GM23338 (cell line): ENCODE results near the gene UBE2H. TPM values are rescaled to one million over a fixed set of nuclear protein-coding genes. Genes with fewer than 3 reads are reported as not detected.

Source experiments
- ATAC-seq: fragments of 200-7000 bp; cut with Tn5 transposase; 3 replicates; pipeline ENCODE4 v1.9.1; 2020
- DNase-seq: peaks from one replicate; pipeline ENCODE4 v3.0.0-alpha.2; 2015; ENCODE audit warnings: low spot score
- H2AFZ ChIP-seq: fragments of 200-600 bp; sonication (generic); 2 replicates; pipeline ENCODE4 v1.8.0; 2016; ENCODE audit warnings: antibody characterized with exemption, mild to moderate bottlenecking, moderate library complexity
- H3F3A ChIP-seq: fragments of 200-600 bp; sonication (generic); replicated peaks from 2 replicates; pipeline ENCODE4 v1.8.0; 2017; ENCODE audit warnings: antibody characterized with exemption, mixed run types, low read depth
- H3K27ac ChIP-seq: fragments of 200-600 bp; sonication (generic); 2 replicates; pipeline ENCODE4 v1.6.1; 2016; ENCODE audit warnings: low read depth
- H3K27me3 ChIP-seq: fragments of 200-600 bp; sonication (generic); 2 replicates; pipeline ENCODE4 v1.8.0; 2016; ENCODE audit warnings: mild to moderate bottlenecking, mixed run types, moderate library complexity; ENCODE audit not compliant: insufficient read depth
- H3K36me3 ChIP-seq: fragments of 200-600 bp; sonication (generic); 2 replicates; pipeline ENCODE4 v1.8.0; 2016; ENCODE audit warnings: mild to moderate bottlenecking; ENCODE audit not compliant: insufficient read depth
- H3K4me1 ChIP-seq: fragments of 200-600 bp; sonication (generic); 2 replicates; pipeline ENCODE4 v1.8.0; 2016; ENCODE audit warnings: mild to moderate bottlenecking, moderate library complexity; ENCODE audit not compliant: insufficient read depth
- H3K4me2 ChIP-seq: fragments of 200-600 bp; sonication (generic); 2 replicates; pipeline ENCODE4 v1.7.1; 2017; ENCODE audit warnings: mixed run types
- H3K4me3 ChIP-seq: fragments of 200-600 bp; sonication (generic); 2 replicates; pipeline ENCODE4 v1.6.1; 2016; ENCODE audit warnings: mixed run types
- H3K79me2 ChIP-seq: fragments of 200-600 bp; sonication (generic); replicated peaks from 2 replicates; pipeline ENCODE4 v1.8.0; 2017; ENCODE audit warnings: mild to moderate bottlenecking; ENCODE audit not compliant: insufficient read depth
- H3K9me2 ChIP-seq: fragments of 200-600 bp; sonication (generic); 2 replicates; pipeline ENCODE4 v1.8.0; 2017; ENCODE audit not compliant: insufficient read depth
- H4K20me1 ChIP-seq: fragments of 200-600 bp; sonication (generic); replicated peaks from 2 replicates; pipeline ENCODE4 v1.8.0; 2017; ENCODE audit warnings: mild to moderate bottlenecking; ENCODE audit not compliant: insufficient read depth
- H3K27ac Mint-ChIP-seq: 2 replicates; pipeline ENCODE4 v1.8.0; 2020; ENCODE audit warnings: inconsistent platforms, mild to moderate bottlenecking, moderate library complexity, mixed read lengths
- H3K27me3 Mint-ChIP-seq: 3 replicates; pipeline ENCODE4 v1.8.0; 2022; ENCODE audit warnings: low read depth, mild to moderate bottlenecking, moderate library complexity, mixed read lengths, inconsistent platforms; ENCODE audit not compliant: insufficient read depth, poor library complexity
- H3K36me3 Mint-ChIP-seq: 3 replicates; pipeline ENCODE4 v1.8.0; 2021; ENCODE audit warnings: low read depth, mild to moderate bottlenecking, inconsistent platforms, moderate library complexity, mixed read lengths
- H3K4me1 Mint-ChIP-seq: 3 replicates; pipeline ENCODE4 v1.8.0; 2020; ENCODE audit warnings: mild to moderate bottlenecking, inconsistent platforms, mixed read lengths
- H3K4me3 Mint-ChIP-seq: 3 replicates; pipeline ENCODE4 v1.8.0; 2021; ENCODE audit warnings: moderate library complexity, mild to moderate bottlenecking, inconsistent platforms, mixed read lengths
- H3K9me3 Mint-ChIP-seq: 3 replicates; pipeline ENCODE4 v1.8.0; 2020; ENCODE audit warnings: moderate library complexity, mild to moderate bottlenecking, inconsistent platforms, mixed read lengths
- CREB1 ChIP-seq: fragments of 250-450 bp; sonication (Bioruptor Pico); IDR thresholded peaks from 2 replicates; pipeline ENCODE4 v1.5.0; 2020; ENCODE audit warnings: low read depth, mild to moderate bottlenecking, moderate library complexity
- ETS1 ChIP-seq: IDR thresholded peaks from 2 replicates; pipeline ENCODE4 v1.6.1; 2016; ENCODE audit warnings: antibody characterized with exemption
- EZH2 ChIP-seq: fragments of 200-600 bp; sonication (generic); IDR thresholded peaks from one replicate; pipeline ENCODE4 v1.8.0; 2017; ENCODE audit warnings: antibody characterized with exemption, mild to moderate bottlenecking, low read depth; ENCODE audit not compliant: unreplicated experiment
- EZH2phosphoT487 ChIP-seq: fragments of 200-600 bp; sonication (generic); IDR thresholded peaks from one replicate; pipeline ENCODE4 v1.8.1; 2018; ENCODE audit warnings: antibody characterized with exemption; ENCODE audit not compliant: unreplicated experiment
- JUNB ChIP-seq: IDR thresholded peaks from one replicate; pipeline ENCODE4 v1.6.1; 2016; ENCODE audit warnings: antibody characterized with exemption; ENCODE audit not compliant: unreplicated experiment
- NANOG ChIP-seq: IDR thresholded peaks from 2 replicates; pipeline ENCODE4 v1.6.1; 2016; ENCODE audit warnings: antibody characterized with exemption, borderline replicate concordance
- POLR2AphosphoS5 ChIP-seq: IDR thresholded peaks from 2 replicates; pipeline ENCODE4 v1.6.1; 2016; ENCODE audit warnings: antibody characterized with exemption, low read depth
- STAT1 ChIP-seq: IDR thresholded peaks from one replicate; pipeline ENCODE4 v1.6.1; 2016; ENCODE audit warnings: antibody characterized with exemption; ENCODE audit not compliant: unreplicated experiment
- ZNF114 ChIP-seq: fragments of 250-450 bp; sonication (Bioruptor Pico); IDR thresholded peaks from 2 replicates; pipeline ENCODE4 v1.5.0; 2020; ENCODE audit warnings: mild to moderate bottlenecking, moderate library complexity
- ZNF331 ChIP-seq: fragments of 250-450 bp; sonication (Bioruptor Pico); IDR thresholded peaks from 2 replicates; pipeline ENCODE4 v1.5.0; 2020; ENCODE audit warnings: low read depth, mild to moderate bottlenecking, moderate library complexity
- ZNF462 ChIP-seq: fragments of 250-450 bp; sonication (Bioruptor Pico); IDR thresholded peaks from 2 replicates; pipeline ENCODE4 v1.5.0; 2020; ENCODE audit warnings: mild to moderate bottlenecking, moderate library complexity
- polyA plus RNA-seq: library from polyadenylated mRNA; unstranded; fragments of >200 nt; fragmentation: Nextera tagmentation; extraction: Ambion mirVana; gene quantifications from 2 replicates; pipeline ENCODE4 v1.2.1, GENCODE V29; 2016
- total RNA-seq: library from RNA; depleted of rRNA; stranded (reverse); fragments of >200 nt; shearing (Covaris generic); gene quantifications from 2 replicates; pipeline ENCODE4 v1.2.3, GENCODE V29; 2014
- TF ChIP-seq, protein P1 (sequence below), 2 experiments: fragments of 200-600 bp in 1 of 2; sonication (generic) in 1 of 2; conservative IDR thresholded peaks; 2 replicates each; pipeline versions ENCODE4 v1.5.1 to v1.6.1; 2016 to 2017; ENCODE audit warnings: antibody characterized with exemption in 2 of 2, low read depth in 2 of 2, mild to moderate bottlenecking in 2 of 2, moderate library complexity in 1 of 2
- TF ChIP-seq, protein P2 (sequence below): IDR thresholded peaks from one replicate; pipeline ENCODE4 v1.6.1; 2018; ENCODE audit warnings: antibody characterized with exemption; ENCODE audit not compliant: unreplicated experiment

The UBE2H gene
- total and polyA plus RNA-seq, 2 experiments from 2014 or later, result 40.8 to 86.5 TPM

- no peak for TF ChIP-seq CREB1
- TF ChIP-seq EZH2, result no peak
- TF ChIP-seq ZNF462, result no peak
- no peak for TF ChIP-seq ZNF114
- no peak for TF ChIP-seq STAT1
- no peak for TF ChIP-seq NANOG
- no peak for TF ChIP-seq POLR2AphosphoS5
- TF ChIP-seq EZH2phosphoT487, result no peak
- no peak for TF ChIP-seq ZNF331 (CRISPR knock-in tag)
- no peak for TF ChIP-seq JUNB
- TF ChIP-seq, protein P1, sequence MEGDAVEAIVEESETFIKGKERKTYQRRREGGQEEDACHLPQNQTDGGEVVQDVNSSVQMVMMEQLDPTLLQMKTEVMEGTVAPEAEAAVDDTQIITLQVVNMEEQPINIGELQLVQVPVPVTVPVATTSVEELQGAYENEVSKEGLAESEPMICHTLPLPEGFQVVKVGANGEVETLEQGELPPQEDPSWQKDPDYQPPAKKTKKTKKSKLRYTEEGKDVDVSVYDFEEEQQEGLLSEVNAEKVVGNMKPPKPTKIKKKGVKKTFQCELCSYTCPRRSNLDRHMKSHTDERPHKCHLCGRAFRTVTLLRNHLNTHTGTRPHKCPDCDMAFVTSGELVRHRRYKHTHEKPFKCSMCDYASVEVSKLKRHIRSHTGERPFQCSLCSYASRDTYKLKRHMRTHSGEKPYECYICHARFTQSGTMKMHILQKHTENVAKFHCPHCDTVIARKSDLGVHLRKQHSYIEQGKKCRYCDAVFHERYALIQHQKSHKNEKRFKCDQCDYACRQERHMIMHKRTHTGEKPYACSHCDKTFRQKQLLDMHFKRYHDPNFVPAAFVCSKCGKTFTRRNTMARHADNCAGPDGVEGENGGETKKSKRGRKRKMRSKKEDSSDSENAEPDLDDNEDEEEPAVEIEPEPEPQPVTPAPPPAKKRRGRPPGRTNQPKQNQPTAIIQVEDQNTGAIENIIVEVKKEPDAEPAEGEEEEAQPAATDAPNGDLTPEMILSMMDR (conservative IDR thresholded peaks at IDR 0.05; ENCODE audit: low read depth in 2 of 2), result no peak
- TF ChIP-seq ETS1, result no peak
- TF ChIP-seq, protein P2, sequence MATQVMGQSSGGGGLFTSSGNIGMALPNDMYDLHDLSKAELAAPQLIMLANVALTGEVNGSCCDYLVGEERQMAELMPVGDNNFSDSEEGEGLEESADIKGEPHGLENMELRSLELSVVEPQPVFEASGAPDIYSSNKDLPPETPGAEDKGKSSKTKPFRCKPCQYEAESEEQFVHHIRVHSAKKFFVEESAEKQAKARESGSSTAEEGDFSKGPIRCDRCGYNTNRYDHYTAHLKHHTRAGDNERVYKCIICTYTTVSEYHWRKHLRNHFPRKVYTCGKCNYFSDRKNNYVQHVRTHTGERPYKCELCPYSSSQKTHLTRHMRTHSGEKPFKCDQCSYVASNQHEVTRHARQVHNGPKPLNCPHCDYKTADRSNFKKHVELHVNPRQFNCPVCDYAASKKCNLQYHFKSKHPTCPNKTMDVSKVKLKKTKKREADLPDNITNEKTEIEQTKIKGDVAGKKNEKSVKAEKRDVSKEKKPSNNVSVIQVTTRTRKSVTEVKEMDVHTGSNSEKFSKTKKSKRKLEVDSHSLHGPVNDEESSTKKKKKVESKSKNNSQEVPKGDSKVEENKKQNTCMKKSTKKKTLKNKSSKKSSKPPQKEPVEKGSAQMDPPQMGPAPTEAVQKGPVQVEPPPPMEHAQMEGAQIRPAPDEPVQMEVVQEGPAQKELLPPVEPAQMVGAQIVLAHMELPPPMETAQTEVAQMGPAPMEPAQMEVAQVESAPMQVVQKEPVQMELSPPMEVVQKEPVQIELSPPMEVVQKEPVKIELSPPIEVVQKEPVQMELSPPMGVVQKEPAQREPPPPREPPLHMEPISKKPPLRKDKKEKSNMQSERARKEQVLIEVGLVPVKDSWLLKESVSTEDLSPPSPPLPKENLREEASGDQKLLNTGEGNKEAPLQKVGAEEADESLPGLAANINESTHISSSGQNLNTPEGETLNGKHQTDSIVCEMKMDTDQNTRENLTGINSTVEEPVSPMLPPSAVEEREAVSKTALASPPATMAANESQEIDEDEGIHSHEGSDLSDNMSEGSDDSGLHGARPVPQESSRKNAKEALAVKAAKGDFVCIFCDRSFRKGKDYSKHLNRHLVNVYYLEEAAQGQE, result no peak
- DNase-seq, result no peak
Measured at GRCh38 chr7:129792721-129793120, 160.0 kb downstream of the UBE2H start.

More at GRCh38 chr7:129792721-129793120, 160.0 kb downstream of the UBE2H start:
- Histone ChIP-seq H3K27ac (no peak overlapping the region), H4K20me1 (no peaks in the 10 kb centered on the region), H3K4me3 (no peak overlapping the region), H3K27me3 (peaks cover 37% of the 10 kb centered on the region), H3K9me2 (no peaks in the 10 kb centered on the region), H2AFZ (0 out of 2 replicates have a peak overlapping the region, but pooled peaks have one; percentile 7), H3F3A (peaks cover 2% of the 10 kb centered on the region; the same call in 1 of the 2 replicates), H3K4me1 (peaks cover 9% of the 10 kb centered on the region), H3K4me2 (no peak overlapping the region), H3K36me3 (no peaks in the 10 kb centered on the region; the same call in 1 of the 2 replicates), H3K79me2 (no peaks in the 10 kb centered on the region)
- Mint-ChIP-seq H3K27ac (no peak overlapping the region), H3K4me3 (no peak overlapping the region), H3K9me3 (no peaks in the 10 kb centered on the region), H3K36me3 (no peaks in the 10 kb centered on the region), H3K4me1 (peaks cover 9% of the 10 kb centered on the region), H3K27me3 (peaks cover 48% of the 10 kb centered on the region)
- ATAC-seq, result no peak; the same call in 1 of the 3 replicates
